ENCODE results near the gene DGKB. TPM values are rescaled to one million over a fixed set of nuclear protein-coding genes. Genes with fewer than 3 reads are reported as not detected.

The DGKB gene
- total and polyA plus RNA-seq, 7 donors: 0.39 to 22.4 (median 11.3) TPM; not detected in 2

DNA sequence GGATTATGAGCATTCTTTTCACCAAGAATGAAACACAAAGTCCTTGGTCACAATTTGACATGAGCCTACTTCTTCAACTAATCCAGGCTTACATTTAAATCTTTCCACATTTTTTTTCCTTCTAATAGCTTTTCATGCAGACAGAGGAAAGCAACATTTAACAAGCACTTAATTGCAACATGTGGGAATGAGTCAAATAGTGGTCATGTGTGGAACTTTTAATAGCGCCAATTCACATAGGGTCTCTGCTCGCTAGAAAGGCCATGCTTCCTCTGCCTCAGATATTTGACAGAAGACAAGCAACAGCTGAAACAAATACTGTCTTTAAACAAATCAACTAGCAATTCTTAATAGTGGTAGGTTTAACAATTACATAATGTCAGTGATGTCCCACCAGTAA is 627.2 kb downstream of the DGKB start:
- TF ChIP-seq EP300 (IDR thresholded peaks at IDR 0.05) (no peak), POLR2AphosphoS5 (IDR thresholded peaks at IDR 0.05) (no peak), POLR2A (IDR thresholded peaks at IDR 0.05) (no peak)
- TF ChIP-seq, protein P1, sequence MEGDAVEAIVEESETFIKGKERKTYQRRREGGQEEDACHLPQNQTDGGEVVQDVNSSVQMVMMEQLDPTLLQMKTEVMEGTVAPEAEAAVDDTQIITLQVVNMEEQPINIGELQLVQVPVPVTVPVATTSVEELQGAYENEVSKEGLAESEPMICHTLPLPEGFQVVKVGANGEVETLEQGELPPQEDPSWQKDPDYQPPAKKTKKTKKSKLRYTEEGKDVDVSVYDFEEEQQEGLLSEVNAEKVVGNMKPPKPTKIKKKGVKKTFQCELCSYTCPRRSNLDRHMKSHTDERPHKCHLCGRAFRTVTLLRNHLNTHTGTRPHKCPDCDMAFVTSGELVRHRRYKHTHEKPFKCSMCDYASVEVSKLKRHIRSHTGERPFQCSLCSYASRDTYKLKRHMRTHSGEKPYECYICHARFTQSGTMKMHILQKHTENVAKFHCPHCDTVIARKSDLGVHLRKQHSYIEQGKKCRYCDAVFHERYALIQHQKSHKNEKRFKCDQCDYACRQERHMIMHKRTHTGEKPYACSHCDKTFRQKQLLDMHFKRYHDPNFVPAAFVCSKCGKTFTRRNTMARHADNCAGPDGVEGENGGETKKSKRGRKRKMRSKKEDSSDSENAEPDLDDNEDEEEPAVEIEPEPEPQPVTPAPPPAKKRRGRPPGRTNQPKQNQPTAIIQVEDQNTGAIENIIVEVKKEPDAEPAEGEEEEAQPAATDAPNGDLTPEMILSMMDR (IDR thresholded peaks at IDR 0.05): no peak
- 82 to 85% methylated on average over 2 of the region's 2 CpGs for WGBS, 2 donors
- no peaks in the 10 kb centered on the region for H3K36me3 ChIP-seq
- intact Hi-C loops (cut with DNase I): no loop called here
- H3K4me3 ChIP-seq: no peak overlapping the region
- H3K27ac ChIP-seq: no peak overlapping the region
- H3K4me1 ChIP-seq: no peaks in the 10 kb centered on the region
- H3K27me3 ChIP-seq: no peaks in the 10 kb centered on the region
- H3K9me3 ChIP-seq: no peaks in the 10 kb centered on the region
- no peak for DNase-seq

DNA sequence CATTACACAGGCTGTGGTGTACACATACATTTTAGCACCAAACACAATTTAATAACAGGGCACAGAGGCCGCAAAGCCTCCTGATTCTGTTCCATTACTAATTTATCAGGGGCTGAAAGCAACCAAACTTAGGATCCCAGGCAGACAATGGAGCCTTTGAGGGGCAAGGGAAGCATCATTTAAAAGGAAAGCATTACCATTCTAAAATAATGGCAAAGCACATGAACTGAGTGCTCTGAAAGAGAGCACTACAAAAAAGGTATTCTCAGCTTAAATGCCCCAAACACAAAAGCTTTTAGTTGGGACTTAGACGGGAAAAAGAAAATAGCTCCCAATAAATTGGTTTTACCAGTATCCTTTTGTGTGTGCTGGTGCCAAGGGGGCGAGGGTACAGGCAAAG is 631.1 kb downstream of the DGKB start:
- Histone ChIP-seq H3K4me3 (no peak overlapping the region), H3K27me3 (no peaks in the 10 kb centered on the region), H3K9me3 (no peaks in the 10 kb centered on the region), H3K36me3 (no peaks in the 10 kb centered on the region), H3K27ac (no peak overlapping the region), H3K4me1 (no peaks in the 10 kb centered on the region)
- DNase-seq: no peak
- 88 to 91% methylated on average over 3 of the region's 3 CpGs for WGBS, 2 donors
- intact Hi-C loops (cut with DNase I): no loop called here
- TF ChIP-seq, protein P1 (IDR thresholded peaks at IDR 0.05): no peak
- no peak for TF ChIP-seq EP300 (IDR thresholded peaks at IDR 0.05)
- no peak for TF ChIP-seq POLR2AphosphoS5 (IDR thresholded peaks at IDR 0.05)

DNA sequence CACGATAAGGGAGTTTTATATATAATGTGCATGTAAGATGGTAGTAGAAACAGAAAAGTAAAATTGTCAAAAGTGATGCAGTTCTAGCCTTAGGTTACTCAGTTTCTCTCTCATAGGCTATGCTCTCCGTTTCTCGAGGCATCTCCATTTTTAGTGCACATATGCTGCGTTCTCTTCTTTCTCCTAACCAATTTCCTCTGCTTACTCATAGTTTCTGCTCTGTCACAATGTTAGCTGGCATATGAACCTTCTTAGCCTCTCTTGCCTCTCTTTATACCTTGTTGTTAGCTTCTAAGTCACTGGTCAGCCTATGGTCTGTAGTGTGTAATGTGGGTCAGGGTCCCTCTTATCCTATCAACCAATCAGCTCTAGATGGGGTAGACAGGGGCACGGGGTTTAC is 632.5 kb downstream of the DGKB start:
- Histone ChIP-seq H3K36me3 (no peaks in the 10 kb centered on the region), H3K27me3 (no peaks in the 10 kb centered on the region), H3K4me3 (no peak overlapping the region), H3K27ac (no peak overlapping the region), H3K9me3 (no peaks in the 10 kb centered on the region), H3K4me1 (no peaks in the 10 kb centered on the region)
- no peak for TF ChIP-seq POLR2AphosphoS5 (IDR thresholded peaks at IDR 0.05)
- TF ChIP-seq POLR2A (IDR thresholded peaks at IDR 0.05): no peak
- TF ChIP-seq, protein P1 (IDR thresholded peaks at IDR 0.05): no peak
- TF ChIP-seq EP300 (IDR thresholded peaks at IDR 0.05): no peak
- no peak for DNase-seq
- 74 to 89% methylated on average over 5 of the region's 5 CpGs for WGBS, 2 donors
- intact Hi-C loops (cut with DNase I): no loop called here

DNA sequence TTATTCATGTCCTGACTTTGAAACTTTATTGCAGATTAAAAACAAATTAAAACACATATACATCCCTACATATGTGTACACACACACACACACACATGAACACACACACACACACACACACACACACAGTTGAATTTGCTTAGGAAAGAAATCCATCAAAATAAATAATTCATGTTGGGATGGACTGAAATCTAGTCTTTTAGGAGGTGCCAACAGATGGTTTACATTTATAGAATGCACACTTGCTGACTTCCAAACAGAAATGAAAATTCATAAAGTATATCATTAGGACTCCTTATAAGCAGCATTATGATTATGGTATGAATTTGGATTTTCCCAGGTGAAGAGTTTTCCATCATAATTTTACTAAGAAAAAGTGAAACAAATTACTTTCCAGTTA is 642.5 kb downstream of the DGKB start:
- intact Hi-C loops (cut with DNase I): no loop called here
- no peak for TF ChIP-seq POLR2AphosphoS5 (IDR thresholded peaks at IDR 0.05)

DNA sequence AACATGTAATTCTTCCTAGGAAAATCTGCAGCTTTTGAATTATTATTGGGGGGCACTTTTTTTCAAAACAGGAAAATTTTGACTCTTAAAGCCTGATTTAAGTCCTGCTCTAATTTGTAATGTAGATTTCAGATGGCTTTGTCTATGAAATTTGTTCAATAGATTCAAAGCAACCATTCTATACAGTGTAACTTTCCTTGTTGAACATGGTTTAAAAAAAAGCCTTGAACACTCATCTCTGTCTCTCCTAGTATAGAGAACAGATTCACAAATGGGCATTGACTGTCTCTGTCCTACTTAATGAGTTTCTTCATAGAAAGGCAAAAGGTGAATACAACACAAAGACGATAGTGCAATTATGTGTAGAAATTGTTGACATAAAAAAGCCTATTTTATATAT is 643.7 kb downstream of the DGKB start:
- TF ChIP-seq, protein P1 (IDR thresholded peaks at IDR 0.05): no peak
- TF ChIP-seq POLR2AphosphoS5 (IDR thresholded peaks at IDR 0.05) (no peak), POLR2A (IDR thresholded peaks at IDR 0.05) (no peak), EP300 (IDR thresholded peaks at IDR 0.05) (no peak)
- H3K36me3 ChIP-seq: no peaks in the 10 kb centered on the region
- WGBS, 2 donors: 83% methylated on average over 1 of the region's 1 CpG
- H3K27me3 ChIP-seq: no peaks in the 10 kb centered on the region
- intact Hi-C loops (cut with DNase I): no loop called here
- no peaks in the 10 kb centered on the region for H3K9me3 ChIP-seq
- H3K4me1 ChIP-seq: no peaks in the 10 kb centered on the region
- no peak overlapping the region for H3K27ac ChIP-seq
- no peak overlapping the region for H3K4me3 ChIP-seq
- DNase-seq: no peak

More for the DNA sequence above, 642.5 kb downstream of the DGKB start:
- Histone ChIP-seq H3K27me3 (no peaks in the 10 kb centered on the region), H3K4me3 (no peak overlapping the region), H3K27ac (no peak overlapping the region), H3K4me1 (no peaks in the 10 kb centered on the region), H3K36me3 (no peaks in the 10 kb centered on the region), H3K9me3 (no peaks in the 10 kb centered on the region)
- no peak for DNase-seq

Data from sigmoid colon (tissue), 7 donors.